Ishikawa (cell line): Measurements from ENCODE around the gene MEGF6.

ENCODE experiments used
- RAD21 ChIP-seq: IDR thresholded peaks from 2 replicates; pipeline ENCODE4 v1.6.1; 2012; ENCODE audit warnings: low read depth
- USF1 ChIP-seq: IDR thresholded peaks from 2 replicates; pipeline ENCODE4 v1.6.1; 2012

DNA sequence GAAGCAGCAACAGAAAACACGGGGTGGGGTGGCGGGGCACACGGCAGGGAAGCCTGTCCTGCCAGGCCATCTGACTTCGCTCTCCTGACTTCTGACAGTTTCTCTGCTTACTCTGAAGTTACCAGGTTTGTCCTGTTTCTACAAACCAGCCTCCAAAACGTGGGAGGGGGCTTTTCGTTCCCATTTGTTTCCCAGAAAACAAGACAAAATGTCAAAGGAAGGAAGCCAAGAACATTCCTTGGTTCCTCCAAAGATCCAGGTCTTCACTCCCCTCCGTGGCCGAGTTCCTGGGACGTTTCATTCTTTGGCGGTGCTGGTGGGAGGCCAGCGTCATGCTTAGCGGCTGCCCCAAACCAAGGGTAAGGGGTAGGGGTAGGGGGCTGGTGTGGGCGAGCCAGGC, 49.6 kb downstream of the MEGF6 start:
- TF ChIP-seq USF1 = no peak
- TF ChIP-seq RAD21 = no peak
